NCI-H748 (cell line): Measurements from ENCODE around the gene CFAP73.

Source experiments
- DNase-seq: peaks from one replicate; lab custom pipeline; 2025; ENCODE audit not compliant: unreplicated experiment; lab: John Stamatoyannopoulos, UW

Gene CFAP73

GRCh38 chr12:113208041-113208934 is 58.8 kb downstream of the CFAP73 start:
- DNase-seq, result no peak
